Ishikawa (cell line): ENCODE data around the gene ZBTB8OS.

Experiments
- CREB1 ChIP-seq: IDR thresholded peaks from 2 replicates; pipeline ENCODE4 v1.6.1; 2012; ENCODE audit warnings: low read depth
- EP300 ChIP-seq: IDR thresholded peaks from 2 replicates; pipeline ENCODE4 v1.6.1; 2012; ENCODE audit warnings: borderline replicate concordance
- FOXM1 ChIP-seq: IDR thresholded peaks from 2 replicates; pipeline ENCODE4 v1.6.1; 2012; ENCODE audit warnings: low read depth, borderline replicate concordance
- MAX ChIP-seq: IDR thresholded peaks from 2 replicates; pipeline ENCODE4 v1.6.1; 2012
- NFIC ChIP-seq: IDR thresholded peaks from 2 replicates; pipeline ENCODE4 v1.6.1; 2012
- RAD21 ChIP-seq: IDR thresholded peaks from 2 replicates; pipeline ENCODE4 v1.6.1; 2012; ENCODE audit warnings: low read depth
- TAF1 ChIP-seq: IDR thresholded peaks from 2 replicates; pipeline ENCODE4 v1.6.1; 2012; ENCODE audit warnings: low read depth, mild to moderate bottlenecking
- TEAD4 ChIP-seq: IDR thresholded peaks from 2 replicates; pipeline ENCODE4 v1.6.1; 2012
- YY1 ChIP-seq: IDR thresholded peaks from 2 replicates; pipeline ENCODE4 v1.6.1; 2012; ENCODE audit warnings: low read depth

GRCh38 chr1:32686387-32686786 lies 36.0 kb upstream of the ZBTB8OS start:
- TF ChIP-seq MAX (no peak), YY1 (no peak), RAD21 (no peak), TAF1 (no peak), EP300 (no peak), CREB1 (no peak), TEAD4 (no peak), FOXM1 (no peak), NFIC (no peak)
